Stimulated activated CD4-positive, alpha-beta T cell treated with anti-CD3 and anti-CD28 coated beads, Interleukin-1b, Interleukin-23, amount 100 ng/mL, for 48 hours (primary cell): ENCODE measurements around the gene ITPRIP.

Experiments used
- DNase-seq: peaks from one replicate; pipeline ENCODE4 v3.0.0-alpha.2; 2020

The ITPRIP gene

GRCh38 chr10:104304927-104305326, 33.3 kb downstream of the ITPRIP start:
- DNase-seq: no peak

GRCh38 chr10:104304356-104304745, 33.9 kb downstream of the ITPRIP start:
- DNase-seq: no peak

- DNase-seq: no peak
Measured at GRCh38 chr10:104303594-104304355, 34.5 kb downstream of the ITPRIP start.

GRCh38 chr10:104301907-104302690, 36.2 kb downstream of the ITPRIP start:
- DNase-seq: no peak

GRCh38 chr10:104300736-104301292, 37.5 kb downstream of the ITPRIP start:
- no peak for DNase-seq

- no peak for DNase-seq
Measured at GRCh38 chr10:104300002-104300735, 38.1 kb downstream of the ITPRIP start.

- DNase-seq: no peak
Measured at GRCh38 chr10:104299031-104299904, 39.0 kb downstream of the ITPRIP start.

- peak; percentile 49 for DNase-seq
Measured at GRCh38 chr10:104297697-104298660, 40.3 kb downstream of the ITPRIP start.

GRCh38 chr10:104296687-104297436, 41.4 kb downstream of the ITPRIP start:
- no peak for DNase-seq

- no peak for DNase-seq
Measured at GRCh38 chr10:104293781-104294321, 44.4 kb downstream of the ITPRIP start.

GRCh38 chr10:104293011-104293410, 45.3 kb downstream of the ITPRIP start:
- no peak for DNase-seq

GRCh38 chr10:104291439-104291951, 46.8 kb downstream of the ITPRIP start:
- DNase-seq: peak; percentile 87

- DNase-seq: no peak
Measured at GRCh38 chr10:104288355-104288754, 49.9 kb downstream of the ITPRIP start.

GRCh38 chr10:104286939-104287338, 51.3 kb downstream of the ITPRIP start:
- no peak for DNase-seq

- DNase-seq: no peak
Measured at GRCh38 chr10:104284846-104285245, 53.4 kb downstream of the ITPRIP start.

GRCh38 chr10:104281694-104282093, 56.6 kb downstream of the ITPRIP start:
- no peak for DNase-seq

- no peak for DNase-seq
Measured at GRCh38 chr10:104279550-104280259, 58.6 kb downstream of the ITPRIP start.

- DNase-seq: no peak
Measured at GRCh38 chr10:104277785-104278184, 60.5 kb downstream of the ITPRIP start.

GRCh38 chr10:104276192-104276591, 62.1 kb downstream of the ITPRIP start:
- no peak for DNase-seq
